GM12878 (cell line): ENCODE results near the gene NMB. TPM values are rescaled to one million over a fixed set of nuclear protein-coding genes. Genes with fewer than 3 reads are reported as not detected.

ENCODE experiments used
- BCL3 ChIP-seq: IDR thresholded peaks from 2 replicates; pipeline ENCODE4 v1.6.1; 2011; ENCODE audit warnings: borderline replicate concordance, low read depth, mild to moderate bottlenecking, moderate library complexity, low read length; ENCODE audit not compliant: insufficient read depth, poor library complexity, severe bottlenecking
- BCLAF1 ChIP-seq: fragments of 450-650 bp; IDR thresholded peaks from 2 replicates; pipeline ENCODE4 v1.6.1; 2017; ENCODE audit warnings: antibody characterized with exemption, mild to moderate bottlenecking, moderate library complexity
- CREB1 ChIP-seq: IDR thresholded peaks from 2 replicates; pipeline ENCODE4 v1.6.1; 2012; ENCODE audit warnings: low read depth, mild to moderate bottlenecking, inconsistent platforms
- CUX1 ChIP-seq: IDR thresholded peaks from 2 replicates; pipeline ENCODE4 v1.6.1; 2012; ENCODE audit warnings: improper control_type of control experiment, low read depth, low read length; ENCODE audit not compliant: insufficient replicate concordance
- IRF4 ChIP-seq: IDR thresholded peaks from 2 replicates; pipeline ENCODE4 v1.6.1; 2011; ENCODE audit warnings: low read depth, low read length
- IRF5 ChIP-seq: fragments of 450-650 bp; IDR thresholded peaks from 2 replicates; pipeline ENCODE4 v1.6.1; 2017; ENCODE audit warnings: borderline replicate concordance
- MTA2 ChIP-seq: fragments of 450-650 bp; IDR thresholded peaks from 2 replicates; pipeline ENCODE4 v1.6.1; 2016; ENCODE audit warnings: low read depth, mild to moderate bottlenecking, moderate library complexity
- NBN ChIP-seq: fragments of 450-650 bp; IDR thresholded peaks from 2 replicates; pipeline ENCODE4 v1.6.1; 2016
- POLR2AphosphoS5 ChIP-seq: IDR thresholded peaks from 2 replicates; pipeline ENCODE4 v1.6.1; 2011; ENCODE audit warnings: mild to moderate bottlenecking, low read length, inconsistent platforms
- RAD21 ChIP-seq: IDR thresholded peaks from 2 replicates; pipeline ENCODE4 v1.6.1; 2011; ENCODE audit warnings: mild to moderate bottlenecking, low read depth, low read length, moderate library complexity; ENCODE audit not compliant: insufficient read depth
- RELB ChIP-seq: fragments of 450-650 bp; IDR thresholded peaks from 2 replicates; pipeline ENCODE4 v1.6.1; 2017; ENCODE audit warnings: low read depth, mild to moderate bottlenecking, moderate library complexity
- RUNX3 ChIP-seq: IDR thresholded peaks from 2 replicates; pipeline ENCODE4 v1.6.1; 2012; ENCODE audit warnings: low read length, inconsistent platforms
- TBL1XR1 ChIP-seq: IDR thresholded peaks from 2 replicates; pipeline ENCODE4 v1.6.1; 2012; ENCODE audit warnings: low read depth, low read length, improper control_type of control experiment
- ZNF217 ChIP-seq: fragments of 450-650 bp; IDR thresholded peaks from 2 replicates; pipeline ENCODE4 v1.6.1; 2017; ENCODE audit warnings: antibody characterized with exemption, mild to moderate bottlenecking
- polyA plus RNA-seq, 11 experiments: library from polyadenylated mRNA; depleted of rRNA in 4 of 11; unstranded in 6 of 11; stranded (reverse) in 5 of 11; fragments of >200 nt; fragmentation: Nextera tagmentation in 4 of 11; fragmentation: Illumina TruSeq in 1 of 11; extraction: Ambion mirVana in 4 of 11; extraction: Trizol in 1 of 11; gene quantifications; 1 replicate in 1 of 11; 2 replicates in 10 of 11; pipeline versions ENCODE4 v1.2.1 to v1.2.3, GENCODE V29; 2011 to 2016; ENCODE audit warnings: inconsistent platforms in 2 of 11, missing spikeins in 2 of 11, low read depth in 1 of 11
- total RNA-seq, 4 experiments: library from RNA; depleted of rRNA in 3 of 4; stranded (reverse); fragments of >200 nt in 3 of 4; fragmentation: Illumina TruSeq in 1 of 4; extraction: Trizol in 1 of 4; gene quantifications; 2 replicates each; pipeline versions ENCODE4 v1.2.1 to v1.2.3, GENCODE V29; 2013 to 2021
- TF ChIP-seq, protein P1 (sequence below): fragments of 450-650 bp; IDR thresholded peaks from 2 replicates; pipeline ENCODE4 v1.6.1; 2016; ENCODE audit warnings: mild to moderate bottlenecking

The NMB gene
- total and polyA plus RNA-seq, 10 of the 15 experiments (the other 5 are each of a cell fraction or from before 2014, with no cell fraction given), result 0.32 to 4.1 (median 1.6) TPM

- TF ChIP-seq MTA2 (no peak), RELB (no peak), TBL1XR1 (no peak), POLR2AphosphoS5 (0 out of 2 replicates have a peak, but pooled peaks have one; percentile 32), IRF4 (no peak), CREB1 (0 out of 2 replicates have a peak, but pooled peaks have one; percentile 14), IRF5 (no peak), CUX1 (no peak), ZNF217 (no peak), BCL3 (peak; percentile 48), BCLAF1 (no peak), NBN (0 out of 2 replicates have a peak, but pooled peaks have one; percentile 33), RAD21 (peak; percentile 29; the same call in 1 of the 2 replicates), RUNX3 (peak; percentile 37; the same call in 1 of the 2 replicates)
- TF ChIP-seq, protein P1, sequence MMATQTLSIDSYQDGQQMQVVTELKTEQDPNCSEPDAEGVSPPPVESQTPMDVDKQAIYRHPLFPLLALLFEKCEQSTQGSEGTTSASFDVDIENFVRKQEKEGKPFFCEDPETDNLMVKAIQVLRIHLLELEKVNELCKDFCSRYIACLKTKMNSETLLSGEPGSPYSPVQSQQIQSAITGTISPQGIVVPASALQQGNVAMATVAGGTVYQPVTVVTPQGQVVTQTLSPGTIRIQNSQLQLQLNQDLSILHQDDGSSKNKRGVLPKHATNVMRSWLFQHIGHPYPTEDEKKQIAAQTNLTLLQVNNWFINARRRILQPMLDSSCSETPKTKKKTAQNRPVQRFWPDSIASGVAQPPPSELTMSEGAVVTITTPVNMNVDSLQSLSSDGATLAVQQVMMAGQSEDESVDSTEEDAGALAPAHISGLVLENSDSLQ, result peak; percentile 24; the same call in 1 of the 2 replicates
Measured at GRCh38 chr15:84658080-84658787, at the start of gene NMB (continued).
